Type B pancreatic cell (in vitro differentiated cells): Measurements from ENCODE around the gene GHRH. TPM values are rescaled to one million over a fixed set of nuclear protein-coding genes. Genes with fewer than 3 reads are reported as not detected.

ENCODE experiments used
- DNase-seq: peaks from one replicate; pipeline ENCODE4 v3.0.0; 2021; ENCODE audit warnings: mixed read lengths; ENCODE audit not compliant: unreplicated experiment; ENCODE audit errors: extremely low spot score
- H3K27ac Mint-ChIP-seq: 2 replicates; pipeline ENCODE4 v1.8.0; 2021; ENCODE audit warnings: mild to moderate bottlenecking, mixed read lengths
- H3K27me3 Mint-ChIP-seq: 2 replicates; pipeline ENCODE4 v1.8.0; 2021; ENCODE audit warnings: mixed read lengths
- H3K36me3 Mint-ChIP-seq: 2 replicates; pipeline ENCODE4 v1.8.0; 2021; ENCODE audit warnings: mixed read lengths
- H3K4me1 Mint-ChIP-seq: one replicate; pipeline ENCODE4 v1.8.0; 2021; ENCODE audit warnings: mixed read lengths; ENCODE audit not compliant: unreplicated experiment
- H3K4me3 Mint-ChIP-seq: 2 replicates; pipeline ENCODE4 v1.8.0; 2021; ENCODE audit warnings: mild to moderate bottlenecking, mixed read lengths
- H3K9me3 Mint-ChIP-seq: 2 replicates; pipeline ENCODE4 v1.8.0; 2021; ENCODE audit warnings: mixed read lengths
- CTCF ChIP-seq: fragments of 200-600 bp; sonication (generic); conservative IDR thresholded peaks from 2 replicates; pipeline ENCODE4 v1.5.0; 2021; ENCODE audit warnings: antibody characterized with exemption, mild to moderate bottlenecking
- total RNA-seq: library from RNA; stranded (reverse); gene quantifications from 2 replicates; pipeline ENCODE4 v1.2.1, GENCODE V29; 2021; ENCODE audit warnings: low replicate concordance

GHRH gene
- total RNA-seq, 1 donor from 2014 or later: 0.77 TPM

DNA sequence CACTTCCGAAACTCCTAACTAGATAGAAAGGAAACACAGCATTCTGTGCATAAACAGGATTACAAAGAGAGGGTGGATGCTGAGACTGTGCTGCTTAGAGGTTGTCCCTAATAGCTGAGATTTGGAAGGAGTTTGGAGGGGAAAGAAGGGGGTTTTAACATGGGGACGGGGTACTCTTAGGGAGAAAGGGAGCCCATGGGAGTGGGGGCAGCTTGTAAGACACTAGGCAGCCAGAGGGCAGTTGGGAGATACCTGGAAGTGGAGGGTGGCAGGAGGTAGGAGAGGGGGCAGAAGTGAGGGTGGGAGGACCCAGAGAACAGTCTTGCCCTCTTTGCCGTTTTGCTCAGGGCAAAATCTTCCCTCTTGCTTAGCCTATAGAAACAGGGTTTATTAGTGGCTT, 44.2 kb upstream of the GHRH start:
- peaks cover 37% of the 10 kb centered on the region for H3K36me3 Mint-ChIP-seq

GRCh38 chr20:37305079-37305478, 43.5 kb upstream of the GHRH start:
- no peaks in the 10 kb centered on the region for H3K27me3 Mint-ChIP-seq
- no peaks in the 10 kb centered on the region for H3K9me3 Mint-ChIP-seq
- no peak for TF ChIP-seq CTCF
- no peak overlapping the region for H3K4me3 Mint-ChIP-seq
- no peak overlapping the region for H3K27ac Mint-ChIP-seq
- H3K4me1 Mint-ChIP-seq: peaks cover 26% of the 10 kb centered on the region
- DNase-seq: no peak
- H3K36me3 Mint-ChIP-seq: peaks cover 37% of the 10 kb centered on the region

More for the DNA sequence above, 44.2 kb upstream of the GHRH start:
- Mint-ChIP-seq H3K27me3 (no peaks in the 10 kb centered on the region), H3K27ac (peak overlapping the region; percentile 10), H3K4me3 (no peak overlapping the region), H3K9me3 (no peaks in the 10 kb centered on the region), H3K4me1 (peaks cover 26% of the 10 kb centered on the region)
- TF ChIP-seq CTCF: no peak
- DNase-seq: no peak

- no peak for DNase-seq
- no peak overlapping the region for H3K4me3 Mint-ChIP-seq
- no peaks in the 10 kb centered on the region for H3K27me3 Mint-ChIP-seq
- H3K27ac Mint-ChIP-seq: no peak overlapping the region
- peaks cover 21% of the 10 kb centered on the region for H3K4me1 Mint-ChIP-seq
- TF ChIP-seq CTCF: no peak
- H3K36me3 Mint-ChIP-seq: peaks cover 39% of the 10 kb centered on the region
- no peaks in the 10 kb centered on the region for H3K9me3 Mint-ChIP-seq
Measured at GRCh38 chr20:37303637-37304036, 42.0 kb upstream of the GHRH start.

- DNase-seq: no peak
- H3K4me3 Mint-ChIP-seq: no peak overlapping the region
- TF ChIP-seq CTCF: no peak
- peaks cover 39% of the 10 kb centered on the region for H3K36me3 Mint-ChIP-seq
- peaks cover 19% of the 10 kb centered on the region for H3K4me1 Mint-ChIP-seq
- H3K9me3 Mint-ChIP-seq: no peaks in the 10 kb centered on the region
- H3K27ac Mint-ChIP-seq: no peak overlapping the region
- H3K27me3 Mint-ChIP-seq: no peaks in the 10 kb centered on the region
Measured at GRCh38 chr20:37302981-37303380, 41.4 kb upstream of the GHRH start.

- Mint-ChIP-seq H3K4me3 (no peak overlapping the region), H3K36me3 (peaks cover 39% of the 10 kb centered on the region), H3K4me1 (peaks cover 23% of the 10 kb centered on the region), H3K27ac (no peak overlapping the region), H3K27me3 (no peaks in the 10 kb centered on the region), H3K9me3 (no peaks in the 10 kb centered on the region)
- no peak for DNase-seq
- TF ChIP-seq CTCF: no peak
Measured at GRCh38 chr20:37301558-37301957, 39.9 kb upstream of the GHRH start.

DNA sequence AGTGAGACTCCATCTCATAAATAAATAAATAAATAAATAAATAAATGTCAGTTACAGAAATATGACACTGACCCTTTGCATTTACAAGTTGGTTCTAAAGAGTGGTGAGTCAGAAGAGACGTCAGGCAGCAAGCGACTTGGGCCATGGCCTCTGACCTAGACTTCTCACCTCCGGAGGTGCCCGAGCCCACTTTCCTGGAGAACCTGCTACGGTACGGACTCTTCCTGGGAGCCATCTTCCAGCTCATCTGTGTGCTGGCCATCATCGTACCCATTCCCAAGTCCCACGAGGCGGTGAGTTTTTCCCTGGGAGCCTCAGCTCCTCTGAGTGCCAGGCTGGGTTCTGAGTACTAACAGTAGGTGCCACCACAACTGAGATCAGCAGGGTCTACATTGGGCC, 39.5 kb upstream of the GHRH start:
- TF ChIP-seq CTCF: no peak
- no peak overlapping the region for H3K4me3 Mint-ChIP-seq
- DNase-seq: no peak
- H3K9me3 Mint-ChIP-seq: no peaks in the 10 kb centered on the region
- H3K27ac Mint-ChIP-seq: no peak overlapping the region
- H3K4me1 Mint-ChIP-seq: peaks cover 27% of the 10 kb centered on the region
- H3K27me3 Mint-ChIP-seq: no peaks in the 10 kb centered on the region
- H3K36me3 Mint-ChIP-seq: peaks cover 39% of the 10 kb centered on the region
